ENCODE results near the gene RNF151. TPM values are rescaled to one million over a fixed set of nuclear protein-coding genes. Genes with fewer than 3 reads are reported as not detected.
A peak's percentile ranks its signal among the peaks of the same experiment; 100 is the strongest.

RNF151 gene
- total and polyA plus RNA-seq, 2 donors from 2014 or later = not detected

DNA sequence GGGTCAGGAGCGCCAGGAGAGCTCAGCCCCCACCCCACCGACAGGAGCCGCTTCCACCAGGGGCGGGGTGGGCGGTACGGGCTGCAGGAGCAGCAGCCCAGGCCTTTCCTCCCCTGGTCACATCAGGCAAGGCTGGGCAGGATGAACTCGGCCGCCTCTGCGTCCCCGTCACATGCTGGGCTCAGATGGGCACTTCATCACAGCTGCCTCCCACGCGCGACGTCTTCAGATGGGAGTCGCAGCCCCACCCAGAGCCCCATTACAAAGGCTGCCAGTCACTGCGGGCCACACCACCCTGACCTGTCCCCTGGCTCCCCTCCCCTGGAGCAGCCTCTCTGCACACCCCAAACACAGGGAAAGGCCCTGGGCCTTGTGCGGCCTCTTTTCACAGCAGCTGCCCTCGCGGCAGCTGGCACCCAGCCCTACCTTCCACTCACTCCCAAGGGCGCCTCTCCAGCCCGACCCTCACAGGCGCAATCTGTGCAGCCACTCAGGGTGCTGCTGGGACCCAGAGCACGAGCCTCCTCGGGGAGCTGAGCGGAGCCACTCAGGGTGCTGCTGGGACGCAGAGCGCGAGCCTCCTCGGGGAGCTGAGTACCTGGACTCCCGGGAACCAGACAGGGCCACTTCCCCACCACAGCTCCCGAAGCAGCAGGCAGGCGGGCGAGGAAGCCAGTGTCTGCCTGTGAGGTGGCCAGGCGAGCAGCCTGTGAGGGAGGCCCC is 38.3 kb downstream of the RNF151 start:
- no peaks in the 10 kb centered on the region for H3K27me3 ChIP-seq (ENCODE audit: control insufficient read depth, insufficient read depth, low read length)
- no peak overlapping the region for H3K9ac ChIP-seq (ENCODE audit: low read length in 3 of 3)
- intact Hi-C loops (cut with DNase I) = no loop called here
- TF ChIP-seq, protein P1, sequence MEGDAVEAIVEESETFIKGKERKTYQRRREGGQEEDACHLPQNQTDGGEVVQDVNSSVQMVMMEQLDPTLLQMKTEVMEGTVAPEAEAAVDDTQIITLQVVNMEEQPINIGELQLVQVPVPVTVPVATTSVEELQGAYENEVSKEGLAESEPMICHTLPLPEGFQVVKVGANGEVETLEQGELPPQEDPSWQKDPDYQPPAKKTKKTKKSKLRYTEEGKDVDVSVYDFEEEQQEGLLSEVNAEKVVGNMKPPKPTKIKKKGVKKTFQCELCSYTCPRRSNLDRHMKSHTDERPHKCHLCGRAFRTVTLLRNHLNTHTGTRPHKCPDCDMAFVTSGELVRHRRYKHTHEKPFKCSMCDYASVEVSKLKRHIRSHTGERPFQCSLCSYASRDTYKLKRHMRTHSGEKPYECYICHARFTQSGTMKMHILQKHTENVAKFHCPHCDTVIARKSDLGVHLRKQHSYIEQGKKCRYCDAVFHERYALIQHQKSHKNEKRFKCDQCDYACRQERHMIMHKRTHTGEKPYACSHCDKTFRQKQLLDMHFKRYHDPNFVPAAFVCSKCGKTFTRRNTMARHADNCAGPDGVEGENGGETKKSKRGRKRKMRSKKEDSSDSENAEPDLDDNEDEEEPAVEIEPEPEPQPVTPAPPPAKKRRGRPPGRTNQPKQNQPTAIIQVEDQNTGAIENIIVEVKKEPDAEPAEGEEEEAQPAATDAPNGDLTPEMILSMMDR (IDR thresholded peaks at IDR 0.05; ENCODE audit: borderline replicate concordance, extremely low read depth, insufficient read depth) = no peak
- peaks cover 0 to 35% (median 3%) of the 10 kb centered on the region in 3 donors for H3K4me1 ChIP-seq (ENCODE audit: control insufficient read depth in 2 of 3, insufficient read depth in 2 of 3, low read depth in 1 of 3, low read length in 3 of 3)
- no peak overlapping the region for H3K4me3 ChIP-seq (ENCODE audit: low read length in 3 of 3)
- H3K36me3 ChIP-seq (ENCODE audit: control insufficient read depth in 2 of 3, insufficient read depth in 3 of 3, low read length in 3 of 3) = peaks cover 0 to 28% (median 10%) of the 10 kb centered on the region in 3 donors
- no peaks in the 10 kb centered on the region for H3K9me3 ChIP-seq (ENCODE audit: control insufficient read depth in 2 of 3, insufficient read depth in 1 of 3, low read length in 3 of 3)
- FAIRE-seq = no peak
- H3K27ac ChIP-seq (ENCODE audit: low read depth in 2 of 2, low read length in 2 of 2) = no peak overlapping the region
- peak in 1 of 5 donors; percentile 68 for DNase-seq

DNA sequence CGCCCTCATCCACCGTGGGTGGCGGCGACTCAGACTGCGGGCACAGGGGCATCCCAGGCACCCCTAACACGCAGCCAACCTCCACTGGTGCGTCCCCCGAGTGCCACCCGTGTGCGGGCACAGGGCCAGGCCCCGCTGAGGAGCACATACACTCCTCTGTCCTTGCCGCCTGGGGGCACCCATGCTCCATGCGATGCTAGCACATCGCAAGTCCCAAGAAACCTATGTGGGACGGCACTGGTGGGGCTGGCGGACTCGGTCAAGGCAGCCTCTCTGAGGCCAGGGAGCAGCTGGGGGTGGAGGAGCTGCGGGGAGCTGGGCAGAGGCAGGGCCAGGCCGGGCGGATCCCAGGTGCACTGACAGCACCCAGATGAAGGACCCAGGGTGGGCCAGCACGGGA is 39.0 kb downstream of the RNF151 start:
- Histone ChIP-seq H3K27ac (ENCODE audit: low read depth in 2 of 2, low read length in 2 of 2) (no peak overlapping the region), H3K27me3 (ENCODE audit: control insufficient read depth, insufficient read depth, low read length) (no peaks in the 10 kb centered on the region), H3K9ac (ENCODE audit: low read length in 3 of 3) (no peak overlapping the region), H3K4me1 (ENCODE audit: control insufficient read depth in 2 of 3, insufficient read depth in 2 of 3, low read depth in 1 of 3, low read length in 3 of 3) (peaks cover 3 to 41% (median 3%) of the 10 kb centered on the region in 3 donors), H3K4me3 (ENCODE audit: low read length in 3 of 3) (no peak overlapping the region), H3K9me3 (ENCODE audit: control insufficient read depth in 2 of 3, insufficient read depth in 1 of 3, low read length in 3 of 3) (no peaks in the 10 kb centered on the region), H3K36me3 (ENCODE audit: control insufficient read depth in 2 of 3, insufficient read depth in 3 of 3, low read length in 3 of 3) (peaks cover 0 to 23% (median 10%) of the 10 kb centered on the region in 3 donors)
- TF ChIP-seq, protein P1 (IDR thresholded peaks at IDR 0.05; ENCODE audit: borderline replicate concordance, extremely low read depth, insufficient read depth) = no peak
- intact Hi-C loops (cut with DNase I) = no loop called here
- DNase-seq = peak in 1 of 5 donors; percentile 72
- FAIRE-seq = no peak

DNA sequence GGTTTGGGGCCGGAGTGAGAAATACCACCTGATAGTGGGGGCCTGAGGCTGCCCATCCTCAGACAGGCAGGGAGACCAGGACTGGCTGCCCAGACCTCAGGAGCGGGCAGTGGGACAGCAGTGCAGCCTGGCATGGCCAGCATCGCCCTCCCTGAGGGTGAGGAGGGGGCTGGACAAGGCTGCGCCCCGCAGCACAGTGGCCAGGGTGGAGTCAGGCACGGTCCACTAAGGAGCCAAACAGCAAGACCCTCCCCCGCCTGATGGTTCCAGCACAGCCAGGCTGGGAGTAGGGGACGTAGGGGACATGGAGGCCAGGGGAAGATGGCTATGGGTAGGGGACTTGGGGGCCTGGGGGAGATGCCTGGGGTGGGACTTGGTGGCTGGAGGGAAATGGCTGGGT is 39.7 kb downstream of the RNF151 start:
- no peak for FAIRE-seq
- Histone ChIP-seq H3K27ac (ENCODE audit: low read depth in 2 of 2, low read length in 2 of 2) (no peak overlapping the region), H3K27me3 (ENCODE audit: control insufficient read depth, insufficient read depth, low read length) (no peaks in the 10 kb centered on the region), H3K4me1 (ENCODE audit: control insufficient read depth in 2 of 3, insufficient read depth in 2 of 3, low read depth in 1 of 3, low read length in 3 of 3) (peaks cover 3 to 41% (median 3%) of the 10 kb centered on the region in 3 donors), H3K36me3 (ENCODE audit: control insufficient read depth in 2 of 3, insufficient read depth in 3 of 3, low read length in 3 of 3) (peaks cover 0 to 17% (median 9%) of the 10 kb centered on the region in 3 donors), H3K9ac (ENCODE audit: low read length in 3 of 3) (no peak overlapping the region), H3K9me3 (ENCODE audit: control insufficient read depth in 2 of 3, insufficient read depth in 1 of 3, low read length in 3 of 3) (no peaks in the 10 kb centered on the region), H3K4me3 (ENCODE audit: low read length in 3 of 3) (no peak overlapping the region)
- intact Hi-C loops (cut with DNase I) = no loop called here
- peak in 1 of 5 donors; percentile 68 for DNase-seq
- TF ChIP-seq, protein P1 (IDR thresholded peaks at IDR 0.05; ENCODE audit: borderline replicate concordance, extremely low read depth, insufficient read depth) = no peak
